GM10248 (cell line): ENCODE results near the gene NFATC3.

Source experiments
- CTCF ChIA-PET: fragments of 300-600 bp; sonication (Branson Sonifier 250); formaldehyde crosslinking; extraction: SDS; loops from one replicate; lab custom pipeline; 2021; ENCODE audit warnings: antibody characterized with exemption; lab: Yijun Ruan, JAX
- POLR2A ChIA-PET: fragments of 350-650 bp; sonication (Branson Sonifier 250); formaldehyde crosslinking; extraction: SDS; loops from one replicate; lab custom pipeline; 2020; ENCODE audit warnings: antibody characterized with exemption; lab: Yijun Ruan, JAX
- DNase-seq: peaks from one replicate; pipeline ENCODE4 v3.0.0; 2012; ENCODE audit errors: extremely low spot score
- TF ChIP-seq, protein P1 (sequence below): IDR thresholded peaks from 2 replicates; pipeline ENCODE4 v1.5.1; 2012; ENCODE audit warnings: mild to moderate bottlenecking, low read depth; ENCODE audit errors: extremely low read depth, missing control alignments, control extremely low read depth

The NFATC3 gene

DNA sequence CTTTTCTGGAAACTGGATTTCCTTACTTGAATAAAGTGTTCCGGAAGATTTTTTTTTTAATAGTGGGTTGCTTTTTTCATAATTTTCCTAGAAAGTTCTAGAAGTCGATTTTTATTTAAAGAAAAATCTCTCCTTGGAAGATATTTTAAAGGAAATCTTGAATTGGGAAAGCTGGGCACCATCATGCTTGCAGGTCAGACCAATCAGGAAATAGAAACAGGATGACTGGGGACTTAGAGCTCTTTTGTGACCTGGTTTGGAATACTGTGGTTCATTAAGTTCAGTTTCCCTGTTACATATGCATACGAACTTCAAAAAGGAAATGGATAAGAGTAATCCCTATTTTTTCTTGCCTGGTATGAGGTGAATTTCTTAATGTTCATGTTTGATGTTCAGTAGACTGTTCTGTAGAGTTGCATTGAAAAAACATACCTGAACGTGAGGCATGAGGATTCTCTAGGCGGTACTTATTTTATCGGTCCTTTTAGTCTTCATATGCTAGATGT lies 1.2 kb downstream of the NFATC3 start:
- ChIA-PET CTCF (interaction anchor here (2.7 to 4.9 kb wide), 2 partner anchors 12 to 32 kb away, joined by 17 to 32 read pairs; no protein-coding TSS in a partner anchor), POLR2A (no interaction called here)
- TF ChIP-seq, protein P1, sequence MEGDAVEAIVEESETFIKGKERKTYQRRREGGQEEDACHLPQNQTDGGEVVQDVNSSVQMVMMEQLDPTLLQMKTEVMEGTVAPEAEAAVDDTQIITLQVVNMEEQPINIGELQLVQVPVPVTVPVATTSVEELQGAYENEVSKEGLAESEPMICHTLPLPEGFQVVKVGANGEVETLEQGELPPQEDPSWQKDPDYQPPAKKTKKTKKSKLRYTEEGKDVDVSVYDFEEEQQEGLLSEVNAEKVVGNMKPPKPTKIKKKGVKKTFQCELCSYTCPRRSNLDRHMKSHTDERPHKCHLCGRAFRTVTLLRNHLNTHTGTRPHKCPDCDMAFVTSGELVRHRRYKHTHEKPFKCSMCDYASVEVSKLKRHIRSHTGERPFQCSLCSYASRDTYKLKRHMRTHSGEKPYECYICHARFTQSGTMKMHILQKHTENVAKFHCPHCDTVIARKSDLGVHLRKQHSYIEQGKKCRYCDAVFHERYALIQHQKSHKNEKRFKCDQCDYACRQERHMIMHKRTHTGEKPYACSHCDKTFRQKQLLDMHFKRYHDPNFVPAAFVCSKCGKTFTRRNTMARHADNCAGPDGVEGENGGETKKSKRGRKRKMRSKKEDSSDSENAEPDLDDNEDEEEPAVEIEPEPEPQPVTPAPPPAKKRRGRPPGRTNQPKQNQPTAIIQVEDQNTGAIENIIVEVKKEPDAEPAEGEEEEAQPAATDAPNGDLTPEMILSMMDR: no peak
- DNase-seq: no peak

DNA sequence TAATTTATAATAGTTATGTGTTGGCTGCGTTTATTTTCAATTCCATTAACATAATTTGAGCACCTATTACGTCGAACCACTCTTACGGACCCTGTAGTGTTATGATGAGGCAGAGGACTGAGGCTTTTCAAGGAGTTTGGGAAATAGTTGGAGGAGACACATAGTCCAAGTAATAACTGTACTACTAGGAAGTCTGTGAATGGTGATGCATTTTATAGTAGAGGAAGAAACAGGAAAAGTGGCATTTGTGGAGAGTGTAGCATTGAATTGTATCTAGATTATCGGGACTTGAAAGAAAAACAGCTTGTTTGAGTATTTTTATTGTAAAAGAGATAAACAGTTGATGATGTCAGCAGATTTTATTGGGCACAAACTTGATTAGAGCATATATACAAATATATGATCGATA lies 1.7 kb downstream of the NFATC3 start:
- CTCF ChIA-PET: interaction anchor here (0.9 to 4.9 kb wide), 3 partner anchors 12 to 33 kb away, joined by 3 to 32 read pairs (median 3); no protein-coding TSS in a partner anchor
- POLR2A ChIA-PET: no interaction called here
- TF ChIP-seq, protein P1: no peak
- DNase-seq: no peak

DNA sequence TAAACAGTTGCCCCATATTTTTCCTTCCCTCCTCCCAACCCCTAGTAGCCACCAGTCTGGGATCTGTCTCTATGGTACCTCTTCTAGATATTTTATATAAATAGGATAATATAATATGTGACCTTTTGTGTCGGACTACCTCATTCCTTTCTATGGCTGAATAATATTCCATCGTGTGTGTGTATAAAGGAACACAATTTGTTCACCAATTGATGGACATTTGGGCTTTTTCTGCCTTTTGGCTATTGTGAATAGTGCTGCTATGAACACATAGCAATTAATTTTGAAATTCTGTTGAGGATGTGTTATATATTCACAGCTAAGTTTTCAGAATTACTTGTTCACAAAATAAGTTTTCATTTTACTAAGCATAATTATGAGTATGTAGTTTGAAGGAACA lies 2.5 kb downstream of the NFATC3 start:
- ChIA-PET POLR2A (no interaction called here), CTCF (interaction anchor here (0.9 to 1.3 kb wide), 3 partner anchors 9 to 32 kb away, joined by 3 to 4 read pairs (median 3); no protein-coding TSS in a partner anchor)
- no peak for DNase-seq
- TF ChIP-seq, protein P1: no peak

DNA sequence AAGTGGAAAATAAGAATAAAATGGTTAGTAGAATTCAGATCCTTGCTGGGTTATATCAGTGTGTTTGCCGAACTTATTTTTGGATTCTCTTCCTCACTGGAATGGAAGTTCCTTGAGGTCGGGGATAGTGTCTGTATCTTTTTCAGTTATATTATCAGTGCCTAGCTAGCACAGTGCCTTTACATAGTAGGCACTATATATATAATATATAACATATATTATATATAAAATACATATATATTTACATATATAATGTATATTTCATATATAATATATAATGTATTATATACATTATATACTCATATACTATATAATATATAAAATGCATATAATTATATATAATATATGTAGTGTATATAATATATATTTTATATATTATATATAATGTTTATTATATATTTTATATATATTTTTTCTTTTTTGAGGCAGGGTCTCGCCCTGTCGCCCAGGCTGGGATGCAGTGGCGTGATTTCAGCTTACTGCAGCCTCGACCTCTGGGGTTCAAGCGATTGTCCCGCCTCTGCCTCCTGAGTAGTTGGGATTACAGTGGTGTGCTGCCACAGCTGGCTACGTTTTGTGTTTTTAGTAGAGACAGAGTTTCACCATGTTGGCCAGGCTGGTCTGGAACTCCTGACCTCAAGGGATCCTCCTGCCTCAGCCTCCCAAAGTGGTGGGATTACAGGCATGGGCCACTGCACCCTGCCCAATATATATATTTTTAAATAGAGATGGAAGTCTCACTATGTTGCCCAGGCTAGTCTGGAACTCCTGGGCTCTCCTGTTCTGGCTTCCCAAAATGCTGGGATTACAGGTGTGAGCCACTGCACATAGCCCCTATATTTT lies 3.2 kb downstream of the NFATC3 start:
- CTCF ChIA-PET: interaction anchor here (1.1 to 1.5 kb wide), 3 partner anchors 9 to 27 kb away, joined by 3 to 4 read pairs (median 3); no protein-coding TSS in a partner anchor
- TF ChIP-seq, protein P1: no peak
- no peak for DNase-seq
- POLR2A ChIA-PET: no interaction called here

DNA sequence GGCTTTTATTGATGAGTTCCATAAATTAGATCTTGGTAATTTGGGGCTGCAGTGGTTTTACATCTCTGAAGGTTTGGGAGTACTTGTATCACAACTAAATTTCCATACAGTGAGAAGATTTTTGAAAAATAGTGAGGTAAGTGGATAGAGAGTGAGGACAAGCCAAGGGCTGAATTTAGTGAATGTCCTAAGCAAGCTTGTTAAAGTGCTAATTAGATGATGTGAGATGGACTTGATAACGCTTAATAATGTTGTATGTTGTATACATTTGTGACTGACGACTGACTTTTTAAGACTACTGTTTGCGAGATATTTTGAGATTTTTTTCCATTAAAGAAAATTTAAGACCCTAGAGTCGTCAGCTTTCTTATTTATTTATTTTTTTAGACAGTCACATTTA lies 3.9 kb downstream of the NFATC3 start:
- TF ChIP-seq, protein P1: no peak
- POLR2A ChIA-PET: interaction anchor here (0.6 kb wide), 1 partner anchor 1308 kb away, joined by 4 read pairs; no protein-coding TSS in a partner anchor
- no peak for DNase-seq
- CTCF ChIA-PET: interaction anchor here (0.8 to 1.5 kb wide), 2 partner anchors 9 to 26 kb away, joined by 3 to 4 read pairs; no protein-coding TSS in a partner anchor

DNA sequence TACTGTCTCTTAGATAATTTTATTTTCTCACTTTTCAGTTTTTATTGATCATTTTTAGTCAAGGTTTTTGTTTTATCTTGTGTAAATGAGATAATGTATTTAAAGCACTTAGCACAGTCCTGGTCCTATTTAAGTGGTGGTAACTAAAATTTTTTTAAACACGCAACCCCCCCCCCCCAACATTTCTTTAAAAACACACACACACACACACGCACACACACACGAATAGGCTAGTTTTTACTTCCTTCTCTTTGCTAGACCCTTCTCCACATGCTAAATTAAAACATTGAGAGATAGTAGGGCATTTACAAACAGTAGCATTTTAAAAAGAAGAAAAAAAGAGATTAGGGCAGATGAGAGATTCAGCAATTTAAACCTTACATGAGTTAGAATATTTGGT lies 5.0 kb downstream of the NFATC3 start:
- ChIA-PET CTCF (interaction anchor here (2.0 kb wide), 1 partner anchor 29 kb away, joined by 6 read pairs; no protein-coding TSS in a partner anchor), POLR2A (no interaction called here)
- no peak for DNase-seq
- TF ChIP-seq, protein P1: no peak
